Prostate gland (tissue), 2 donors: ENCODE measurements around the gene CRY1. TPM values are rescaled to one million over a fixed set of nuclear protein-coding genes. Genes with fewer than 3 reads are reported as not detected.

ENCODE experiments used
- DNase-seq: peaks from one replicate; pipeline ENCODE4 v3.0.0-alpha.2; 2019; ENCODE audit warnings: low spot score
- H3K27ac ChIP-seq, 2 donors: fragments of 200-600 bp; sonication (generic); 2 replicates each; pipeline ENCODE4 v1.5.1; 2017 to 2019
- H3K27me3 ChIP-seq: fragments of 200-600 bp; sonication (generic); replicated peaks from 2 replicates; pipeline ENCODE4 v1.5.1; 2019; ENCODE audit not compliant: insufficient read depth
- H3K36me3 ChIP-seq, 2 donors: fragments of 200-600 bp; sonication (generic); 1 replicate in 1 of 2; 2 replicates in 1 of 2; pipeline versions ENCODE4 v1.5.1 to v1.8.1; 2017 to 2019
- H3K4me1 ChIP-seq: fragments of 200-600 bp; sonication (generic); replicated peaks from 2 replicates; pipeline ENCODE4 v1.5.1; 2019
- H3K4me3 ChIP-seq, 2 donors: fragments of 200-600 bp; sonication (generic); 2 replicates each; pipeline ENCODE4 v1.5.1; 2017 to 2019
- H3K9me3 ChIP-seq: fragments of 200-600 bp; sonication (generic); 2 replicates; pipeline ENCODE4 v1.5.1; 2017
- CTCF ChIP-seq, 4 experiments: fragments of 200-600 bp in 2 of 4; fragments of 450-650 bp in 2 of 4; sonication (generic) in 2 of 4; IDR thresholded peaks; 1 replicate in 3 of 4; 2 replicates in 1 of 4; pipeline ENCODE4 v1.5.1; 2016 to 2019; ENCODE audit warnings: antibody characterized with exemption in 4 of 4, mild to moderate bottlenecking in 2 of 4, moderate library complexity in 2 of 4
- POLR2A ChIP-seq: fragments of 450-650 bp; IDR thresholded peaks from one replicate; pipeline ENCODE4 v1.6.1; 2016; ENCODE audit warnings: antibody characterized with exemption, mild to moderate bottlenecking
- POLR2AphosphoS5 ChIP-seq: sonication (generic); formaldehyde crosslinking; IDR thresholded peaks from one replicate; pipeline ENCODE4 v1.6.1; 2017; ENCODE audit warnings: antibody characterized with exemption
- WGBS: methylation state at CpG from one replicate; pipeline ENCODE4 v1.1.5; 2018; 5-methylcytosine and 5-hydroxymethylcytosine counted together
- intact Hi-C: fragments of 100-400 bp; cut with DNase I; formaldehyde crosslinking; loops from one replicate; pipeline ENCODE4 v1.14.2; 2022
- total RNA-seq, 2 donors: library from RNA; depleted of rRNA; stranded (reverse); fragments of >200 nt; gene quantifications; one replicate each; pipeline ENCODE4 v1.1.0, GENCODE V29; 2016

CRY1 gene
- total RNA-seq = 10 to 100 TPM; 15.7 to 35.2 TPM

- intact Hi-C loops = loop anchor here (1.0 to 10.0 kb wide), 3 partner anchors 106 to 319 kb away; partner anchors contain the start of genes MTERF2 and RIC8B
- TF ChIP-seq POLR2A = peak; percentile 83
- TF ChIP-seq CTCF (IDR thresholded peaks at IDR 0.05) = no peak
- peak; percentile 94 for TF ChIP-seq POLR2AphosphoS5
- Histone ChIP-seq H3K27me3 (no peaks in the 10 kb centered on the region), H3K4me1 (peaks cover 4% of the 10 kb centered on the region), H3K27ac (peak within 1 kb of the TSS; percentile 93 to 97), H3K9me3 (no peaks in the 10 kb centered on the region), H3K36me3 (no peaks in the 10 kb centered on the region), H3K4me3 (peak within 1 kb of the TSS; percentile 93)
- WGBS = 1% methylated on average over 63 of the region's 74 CpGs
- DNase-seq = peak; percentile 93
These were observed at the start of gene CRY1 for GRCh38 chr12:107093417-107094182. TSS of gene CRY1 (minus strand) at chr12:107093549. CDS start at chr12:107092961, 588 bp downstream.

- intact Hi-C loops = no loop called here
- no peak for TF ChIP-seq POLR2A
- TF ChIP-seq CTCF (IDR thresholded peaks at IDR 0.05) = no peak
- TF ChIP-seq POLR2AphosphoS5 = no peak
- Histone ChIP-seq H3K4me1 (no peaks in the 10 kb centered on the region), H3K27me3 (no peaks in the 10 kb centered on the region), H3K4me3 (no peak overlapping the region), H3K9me3 (no peaks in the 10 kb centered on the region), H3K36me3 (no peaks in the 10 kb centered on the region), H3K27ac (no peak overlapping the region)
- no peak for DNase-seq
- 92% methylated on average over 1 of the region's 1 CpG for WGBS
These were observed 46.4 kb upstream of the CRY1 start for GRCh38 chr12:107139787-107140186.

- TF ChIP-seq POLR2A (no peak), CTCF (IDR thresholded peaks at IDR 0.05) (no peak), POLR2AphosphoS5 (no peak)
- H3K4me1 ChIP-seq = no peaks in the 10 kb centered on the region
- no peak for DNase-seq
- H3K4me3 ChIP-seq = no peak overlapping the region
- H3K27ac ChIP-seq = no peak overlapping the region
- no peaks in the 10 kb centered on the region for H3K9me3 ChIP-seq
- intact Hi-C loops = no loop called here
- no peaks in the 10 kb centered on the region for H3K27me3 ChIP-seq
- no peaks in the 10 kb centered on the region for H3K36me3 ChIP-seq
- WGBS = 70% methylated on average over 3 of the region's 3 CpGs
These were observed 45.6 kb upstream of the CRY1 start for GRCh38 chr12:107138990-107139389.

GRCh38 chr12:107135177-107135576, 41.8 kb upstream of the CRY1 start:
- 96% methylated on average over 2 of the region's 2 CpGs for WGBS
- TF ChIP-seq POLR2A (no peak), CTCF (IDR thresholded peaks at IDR 0.05) (no peak), POLR2AphosphoS5 (no peak)
- Histone ChIP-seq H3K4me1 (no peaks in the 10 kb centered on the region), H3K4me3 (no peak overlapping the region), H3K36me3 (no peaks in the 10 kb centered on the region), H3K27ac (no peak overlapping the region), H3K27me3 (no peaks in the 10 kb centered on the region), H3K9me3 (no peaks in the 10 kb centered on the region)
- DNase-seq = no peak
- intact Hi-C loops = no loop called here

- intact Hi-C loops = no loop called here
- H3K9me3 ChIP-seq = no peaks in the 10 kb centered on the region
- H3K4me3 ChIP-seq = no peak overlapping the region
- no peak overlapping the region for H3K27ac ChIP-seq
- TF ChIP-seq CTCF (IDR thresholded peaks at IDR 0.05) (no peak), POLR2AphosphoS5 (no peak), POLR2A (no peak)
- H3K36me3 ChIP-seq = no peaks in the 10 kb centered on the region
- H3K27me3 ChIP-seq = no peaks in the 10 kb centered on the region
- whole genome bisulfite sequencing = 88% methylated on average over 1 of the region's 1 CpG
- no peaks in the 10 kb centered on the region for H3K4me1 ChIP-seq
- no peak for DNase-seq
These were observed 41.2 kb upstream of the CRY1 start for GRCh38 chr12:107134558-107134957.
